Activated naive CD4-positive, alpha-beta T cell treated with Interleukin-2 at 50 U/mL for 16 hours (primary cell): Measurements from ENCODE around the gene PPIB.

Experiments used
- DNase-seq: peaks from one replicate; pipeline ENCODE4 v3.0.0-alpha.2; 2020

PPIB gene

DNA sequence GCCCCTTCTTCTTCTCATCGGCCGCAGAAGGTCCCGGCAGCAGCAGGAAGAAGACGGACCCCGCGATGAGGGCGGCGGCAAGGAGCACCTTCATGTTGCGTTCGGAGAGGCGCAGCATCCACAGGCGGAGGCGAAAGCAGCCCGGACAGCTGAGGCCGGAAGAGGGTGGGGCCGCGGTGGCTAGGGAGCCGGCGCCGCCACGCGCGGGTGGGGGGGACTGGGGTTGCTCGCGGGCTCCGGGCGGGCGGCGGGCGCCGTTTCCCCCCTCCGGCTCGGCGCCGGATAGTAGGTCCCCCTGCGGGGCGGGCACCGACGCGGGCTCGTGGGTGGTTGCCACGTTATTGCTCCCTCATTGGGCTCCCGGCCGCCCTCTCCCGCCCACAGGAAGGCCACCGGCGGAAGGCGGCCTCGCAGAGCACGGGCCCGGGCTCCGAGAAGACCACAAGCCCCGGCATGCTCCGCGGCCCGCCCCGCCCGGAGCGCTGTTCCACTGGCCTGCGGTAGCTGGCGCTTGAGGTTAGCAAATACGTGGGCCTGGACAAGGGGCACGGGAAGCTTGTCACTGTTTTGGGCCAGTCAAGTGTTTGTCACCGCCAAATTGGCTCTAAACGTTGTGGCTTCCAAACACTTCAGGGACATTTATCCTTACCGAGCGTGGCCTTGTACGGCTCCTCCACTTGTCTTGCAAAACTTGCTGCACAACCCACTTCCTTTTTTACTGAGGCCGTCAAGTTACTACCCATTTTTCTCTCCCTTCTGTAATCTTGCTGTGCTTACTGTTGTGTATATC is at the start of gene PPIB:
Gene PPIB, minus strand, starts transcription at position 154 of the 790 bp plus-strand sequence. Its CDS starts 36 bp downstream, at position 118.
- DNase-seq, result peak; percentile 98

DNA sequence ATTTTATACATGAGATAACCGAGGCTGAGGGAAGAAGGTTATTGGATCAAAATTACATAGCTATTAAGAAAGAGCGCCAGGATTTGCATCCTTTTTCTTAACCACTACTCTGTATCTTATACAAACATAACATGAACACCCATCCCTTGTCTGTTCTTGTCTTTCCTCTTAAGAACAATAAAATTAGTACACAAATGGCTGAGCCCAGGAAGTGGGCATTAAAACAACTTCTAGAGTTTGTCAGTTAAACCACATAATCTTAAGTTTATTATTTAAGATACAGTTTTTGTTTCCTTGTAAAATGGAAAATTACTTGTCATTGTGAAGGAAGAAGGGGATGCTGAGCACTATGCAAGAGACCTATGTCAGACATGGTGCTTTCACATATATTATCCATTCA is 48.9 kb upstream of the PPIB start:
- DNase-seq, result no peak

DNA sequence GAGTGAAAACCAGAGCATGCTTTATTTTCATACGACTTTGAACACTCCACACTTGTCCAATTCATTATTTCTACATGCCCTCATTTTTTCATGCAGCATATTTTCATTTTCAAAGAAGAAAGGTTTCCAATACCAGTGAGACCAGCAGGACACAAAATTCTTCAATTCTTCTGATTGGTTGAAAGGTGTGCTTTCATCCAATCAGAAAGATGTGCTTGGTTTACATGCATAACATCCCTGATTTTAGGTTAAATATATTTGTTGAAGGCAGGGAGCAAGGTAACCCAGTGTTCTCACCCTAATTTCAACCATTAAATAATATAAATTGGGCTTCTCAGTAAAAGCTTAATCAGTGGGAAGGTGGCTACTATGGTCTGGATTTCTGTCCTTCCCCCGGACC is 47.5 kb upstream of the PPIB start:
- no peak for DNase-seq

DNA sequence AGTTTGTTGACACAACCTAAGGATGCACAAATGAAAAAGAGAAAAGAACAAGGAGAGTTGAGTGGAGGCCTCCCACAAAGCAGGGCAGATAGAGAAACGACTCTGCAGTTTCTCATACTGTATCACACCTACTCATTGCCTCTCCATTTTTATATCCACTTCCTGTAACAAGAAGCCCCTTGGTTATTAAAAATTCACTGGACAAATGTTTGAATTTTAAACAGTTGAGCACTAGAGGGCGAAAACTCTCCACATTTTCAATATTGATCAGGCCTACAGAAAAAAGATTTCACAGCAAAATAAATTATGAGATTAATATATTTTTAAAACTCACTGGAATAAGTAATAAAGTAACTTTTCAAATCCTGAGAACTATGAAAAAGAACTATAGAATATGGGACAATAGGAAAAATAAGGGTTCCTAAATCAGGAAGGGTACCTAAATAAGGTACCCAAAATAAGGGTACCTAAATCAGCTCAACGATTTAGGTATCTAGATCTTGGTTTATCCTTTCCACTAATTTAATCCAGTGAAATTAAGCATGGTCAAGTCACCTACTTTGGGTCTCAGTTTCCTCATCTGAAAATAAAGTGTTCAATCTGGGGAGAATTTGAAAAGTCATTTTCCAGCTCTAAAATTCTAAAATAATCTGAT is 47.0 kb upstream of the PPIB start:
- DNase-seq, result no peak

DNA sequence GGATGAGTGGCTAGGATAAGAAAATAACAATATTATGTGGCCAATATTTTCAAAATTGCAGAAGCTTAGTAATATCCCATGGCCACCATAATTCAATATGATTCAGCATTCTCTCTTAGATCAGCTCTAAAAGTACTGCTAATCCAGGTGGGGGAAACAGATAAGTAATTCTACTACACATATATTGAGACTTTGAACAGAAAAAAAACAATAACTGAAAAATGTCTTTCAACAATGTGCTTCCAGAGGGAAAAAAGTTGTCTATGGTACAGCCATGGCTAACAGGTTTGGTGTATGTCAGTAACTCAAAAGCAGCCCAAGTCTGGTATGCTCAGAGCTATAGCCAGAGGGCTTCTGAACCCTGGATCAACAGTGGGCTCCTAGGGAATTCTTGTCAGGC is 42.4 kb upstream of the PPIB start:
- no peak for DNase-seq

DNA sequence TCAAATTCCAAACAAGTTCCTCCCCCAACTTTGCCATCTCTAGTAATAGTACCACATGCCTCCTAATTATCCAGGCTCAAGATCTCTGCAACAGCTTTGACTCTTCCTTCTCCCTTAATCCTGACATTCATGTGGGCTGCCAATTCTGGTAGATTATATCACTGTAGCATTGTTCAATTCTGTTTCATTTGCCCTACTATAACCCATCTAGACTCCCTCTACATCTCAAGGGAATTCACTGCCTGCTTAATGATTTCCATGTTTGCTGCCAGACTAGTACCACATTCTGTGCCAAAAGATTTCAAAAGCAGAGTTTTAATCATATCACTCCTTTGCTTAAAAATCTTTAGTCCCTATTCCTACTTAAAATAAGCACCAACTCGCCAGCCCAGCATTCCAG is 34.6 kb upstream of the PPIB start:
- DNase-seq, result no peak

DNA sequence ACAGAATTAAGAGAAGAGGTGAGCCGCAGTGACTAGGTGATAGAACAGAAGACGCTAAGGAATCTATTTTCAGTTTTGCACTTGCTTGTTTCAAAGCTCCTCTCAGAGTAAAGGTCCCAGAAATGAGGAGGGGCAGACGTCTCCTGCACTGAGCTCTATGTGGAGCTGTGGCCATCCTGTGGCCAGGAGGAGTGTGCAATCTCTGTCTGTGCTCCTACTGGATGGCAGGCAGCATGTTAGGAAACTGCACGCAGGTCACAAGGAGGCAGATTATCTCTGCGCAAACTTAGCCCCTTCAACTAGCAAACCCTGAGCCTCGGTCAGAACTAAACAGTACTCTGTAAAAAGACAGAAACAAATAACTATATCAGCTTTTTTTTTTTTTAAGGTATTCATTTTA is 31.1 kb upstream of the PPIB start:
- no peak for DNase-seq

DNA sequence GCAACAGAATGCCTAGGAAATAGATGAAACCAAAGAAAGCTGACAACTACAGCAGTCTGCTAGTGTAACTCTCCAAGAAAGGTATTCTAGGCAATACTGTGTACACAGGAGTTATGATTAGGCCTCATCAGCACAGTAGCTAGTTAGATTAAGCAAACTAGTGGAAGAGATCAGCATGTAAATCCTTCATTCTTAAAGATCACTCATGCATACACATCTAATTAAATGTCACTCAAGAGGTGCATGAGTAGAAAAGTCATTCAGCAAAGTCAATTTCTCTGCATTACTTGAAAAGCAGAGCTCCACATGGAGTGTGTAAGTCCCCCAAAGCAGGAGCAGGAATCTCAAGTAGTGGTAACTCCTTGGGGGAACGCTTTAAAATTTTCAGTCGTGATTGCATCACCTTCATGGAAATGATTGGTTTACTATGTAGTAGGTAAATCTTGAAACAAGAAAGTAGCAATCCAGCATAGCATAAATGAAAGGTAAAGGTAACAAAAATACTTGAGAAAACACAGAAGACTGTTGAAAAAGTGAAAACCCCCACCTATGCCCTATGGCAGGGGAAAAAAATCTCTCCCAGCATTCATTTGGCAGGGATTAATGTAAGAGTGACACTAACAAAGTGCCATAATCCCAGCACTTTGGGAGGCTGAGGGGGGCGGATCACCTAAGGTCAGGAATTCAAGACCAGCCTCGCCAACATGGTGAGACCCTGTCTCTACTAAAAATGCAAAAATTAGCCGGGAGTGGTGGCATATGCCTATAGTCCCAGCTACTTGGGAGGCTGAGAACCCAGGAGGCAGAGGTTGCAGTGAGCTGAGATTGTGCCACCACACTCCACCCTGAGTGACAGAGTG is 29.4 kb upstream of the PPIB start:
- no peak for DNase-seq

DNA sequence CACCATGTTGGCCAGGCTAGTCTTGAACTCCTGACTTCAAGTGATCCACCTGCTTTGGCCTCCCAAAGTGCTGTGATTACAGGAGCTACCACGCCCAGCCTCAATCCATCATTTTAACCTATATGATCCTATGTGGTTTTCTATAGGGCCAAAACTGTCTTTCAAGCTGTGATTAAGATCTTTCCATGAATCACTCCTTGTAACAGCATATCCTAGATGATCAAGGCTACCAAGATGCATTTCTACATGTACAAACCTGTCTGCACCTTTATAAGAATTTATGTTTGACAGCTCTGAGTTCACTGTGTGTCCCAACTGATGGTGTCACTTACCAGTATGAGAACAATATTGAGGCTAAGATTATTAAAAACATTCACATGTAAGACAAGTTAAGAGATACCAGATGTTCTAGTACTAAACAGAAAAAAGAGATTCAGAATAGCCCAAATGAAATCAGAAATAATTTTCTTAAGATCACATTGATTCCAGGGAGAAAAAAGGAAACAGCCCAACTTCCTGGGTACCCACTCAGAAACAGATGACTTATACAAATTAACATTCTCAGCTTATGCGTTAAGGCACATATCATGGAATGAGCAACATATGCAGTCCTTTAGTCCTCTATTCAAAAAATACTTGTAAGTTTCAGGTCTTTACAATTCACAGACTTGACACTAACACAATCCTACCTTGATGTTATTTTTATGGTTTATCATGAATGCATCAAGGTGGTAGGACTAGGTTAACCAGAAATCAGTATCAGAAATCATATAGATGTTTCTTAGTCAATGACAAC is 24.8 kb upstream of the PPIB start:
- DNase-seq, result no peak

DNA sequence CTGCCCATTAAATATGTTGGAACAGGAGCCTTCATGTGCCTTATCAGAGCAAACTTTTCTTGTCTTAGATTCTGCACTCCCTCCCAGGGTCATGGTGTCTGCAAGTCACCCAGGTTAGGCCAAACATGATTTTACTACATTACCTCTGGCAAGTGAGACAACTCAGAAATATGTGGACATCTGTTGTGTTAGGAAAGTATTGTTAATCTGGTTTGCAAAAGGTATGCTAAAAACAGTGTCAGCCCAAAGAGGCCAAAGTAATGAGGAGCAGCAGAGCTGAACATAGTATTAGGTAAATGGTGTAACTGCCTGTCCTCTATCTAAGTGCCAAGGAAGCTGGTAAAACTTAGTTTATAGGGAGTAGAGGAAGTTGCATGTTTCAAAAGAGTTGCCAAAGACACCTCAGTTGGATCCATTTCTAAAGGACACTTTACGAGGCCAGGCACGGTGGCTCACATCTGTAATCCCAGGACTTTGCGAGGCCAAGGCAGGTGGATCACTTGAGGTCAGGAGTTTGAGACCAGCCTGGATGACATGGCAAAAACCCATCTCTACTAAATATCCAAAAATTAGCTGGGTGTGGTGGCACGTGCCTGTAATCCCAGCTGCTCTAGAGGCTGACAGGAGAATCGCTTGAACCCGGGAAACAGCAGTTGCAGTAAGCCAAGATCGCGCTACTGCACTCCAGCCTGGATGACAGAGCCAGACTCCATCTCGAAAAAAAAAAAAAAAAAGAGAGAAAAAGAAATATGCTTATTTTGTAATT is 22.5 kb upstream of the PPIB start:
- no peak for DNase-seq

DNA sequence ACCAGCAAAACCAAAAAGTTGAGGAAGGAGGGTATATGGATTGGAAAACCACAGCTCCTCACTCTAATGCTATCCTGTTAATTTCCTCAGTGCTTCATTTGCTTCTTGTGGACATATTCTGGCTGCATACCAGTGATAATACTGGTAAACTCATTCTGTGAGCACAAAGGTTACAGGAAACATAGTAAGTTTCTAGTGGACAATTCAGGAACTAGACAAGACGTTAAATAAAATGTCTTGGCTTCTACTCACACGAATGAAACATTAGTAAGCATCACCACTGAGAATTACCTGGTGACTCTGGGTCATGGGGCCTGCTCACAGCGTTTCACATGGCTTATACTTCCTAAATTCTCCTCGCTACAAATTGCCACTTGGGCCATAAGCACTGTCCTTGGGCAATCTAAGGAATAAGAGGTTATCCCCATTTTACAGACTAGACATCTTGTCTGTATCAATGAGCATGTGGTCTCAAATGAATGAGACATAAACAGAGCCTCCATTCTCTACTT is 20.1 kb upstream of the PPIB start:
- DNase-seq, result no peak

DNA sequence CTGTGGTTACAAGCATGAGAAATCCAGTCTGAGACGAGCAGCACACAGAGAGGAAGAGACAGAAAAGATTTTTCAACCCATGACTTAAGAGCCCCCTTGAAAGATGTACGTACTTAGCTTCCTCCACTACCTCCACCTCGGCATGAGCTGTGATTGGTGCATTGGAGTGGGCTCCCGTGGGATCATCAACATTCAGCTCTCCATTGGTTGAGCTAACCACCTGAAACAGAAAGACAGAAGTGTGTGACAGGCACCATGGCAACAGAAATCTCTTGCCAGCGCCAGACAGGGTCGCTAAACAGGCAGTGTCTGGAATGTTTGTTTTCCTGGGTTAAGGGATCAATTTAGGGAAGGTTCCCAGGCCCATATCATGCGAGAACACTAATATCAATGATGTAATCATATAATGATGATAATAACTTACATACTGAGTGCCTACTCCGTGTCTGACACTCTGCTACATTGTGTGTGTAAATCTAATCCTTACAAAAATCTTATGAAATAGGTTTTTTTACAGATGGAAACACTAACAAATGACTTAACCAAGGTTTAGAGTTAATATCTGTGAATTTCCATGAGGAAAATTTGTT is 17.5 kb upstream of the PPIB start:
- DNase-seq, result no peak

DNA sequence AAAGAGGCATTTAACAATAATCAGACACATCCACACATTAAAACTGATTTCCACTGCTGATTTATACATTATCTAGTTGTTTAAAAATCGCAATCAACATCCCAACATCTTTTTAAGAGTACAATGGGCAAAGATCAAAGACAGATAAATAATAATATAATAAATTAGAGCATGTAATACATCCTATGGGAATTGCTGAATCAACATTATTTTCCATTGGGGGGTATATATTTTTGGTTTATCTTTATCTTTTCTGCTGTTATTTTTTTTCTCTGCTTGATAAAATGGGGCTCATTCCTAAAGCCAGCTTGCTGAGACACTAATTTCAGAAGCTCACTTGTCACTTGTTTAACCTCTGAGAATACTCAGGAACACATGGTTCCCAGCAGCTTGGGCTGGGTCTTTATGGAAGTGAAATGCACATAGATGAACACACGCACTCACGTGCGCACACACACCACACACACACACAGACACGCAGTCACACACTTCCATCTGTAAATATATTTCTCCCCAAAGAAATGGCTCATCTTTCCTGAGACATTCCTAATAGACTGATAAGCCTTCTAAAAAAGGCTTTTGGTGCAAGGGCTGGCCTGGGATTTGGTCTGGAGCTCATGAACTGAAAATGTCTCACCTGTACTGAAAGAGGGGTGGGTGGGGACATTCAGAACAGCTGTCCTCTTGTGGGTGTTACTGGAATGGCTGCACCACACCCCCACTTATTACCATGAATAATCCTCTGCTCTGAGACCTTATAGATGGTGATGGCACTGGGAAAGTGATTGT is 3.5 kb upstream of the PPIB start:
- DNase-seq, result no peak

DNA sequence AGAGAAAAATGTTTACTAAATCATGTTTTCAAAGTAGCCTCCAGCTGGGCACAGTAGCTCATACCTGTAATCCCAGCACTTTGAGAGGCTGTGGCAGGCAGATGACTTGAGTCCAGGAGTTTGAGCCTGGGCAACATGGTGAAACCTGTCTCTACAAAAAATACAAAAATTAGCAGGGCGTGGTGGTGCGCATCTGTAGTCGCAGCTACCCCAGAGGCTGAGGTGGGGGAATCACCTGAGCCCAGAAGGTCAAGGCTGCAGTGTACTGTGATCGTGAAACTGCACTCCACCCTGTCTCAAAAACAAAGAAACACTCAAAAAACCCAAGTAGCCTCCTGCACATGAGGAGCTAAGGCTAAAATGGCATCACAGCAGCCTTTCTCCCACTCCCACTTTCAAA is 1.6 kb upstream of the PPIB start:
- DNase-seq, result no peak

DNA sequence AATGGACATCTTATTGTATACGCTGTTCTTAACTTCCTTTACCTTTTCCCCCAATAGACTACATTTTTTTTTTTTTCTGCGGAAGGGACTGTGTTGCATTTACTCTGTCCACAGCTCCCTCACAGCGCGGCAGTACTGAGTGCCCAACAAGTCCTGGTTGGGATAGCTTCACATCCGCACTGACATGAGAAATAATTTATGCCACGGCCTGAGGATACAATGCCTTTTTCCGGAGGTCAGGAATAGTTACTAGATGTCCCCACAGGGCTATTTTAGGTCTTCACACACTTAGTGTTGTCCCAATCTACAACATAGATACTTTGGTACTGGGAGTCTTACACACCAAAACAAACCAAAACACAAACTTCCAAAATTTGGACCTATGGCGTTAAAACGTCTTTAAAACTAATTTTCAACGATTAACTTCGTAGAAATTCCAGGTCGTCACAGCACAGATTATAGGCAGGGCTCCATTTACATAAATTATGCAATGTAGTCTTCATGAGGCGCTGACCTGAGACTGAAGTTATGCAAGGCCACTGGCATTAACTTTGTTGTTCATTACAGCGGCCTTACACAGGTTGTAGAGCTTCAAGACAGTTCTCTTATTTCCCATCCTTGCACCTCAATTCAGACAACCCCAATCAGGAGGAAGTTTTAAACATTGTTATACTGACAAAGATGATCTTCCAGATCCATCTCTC is 989 bp upstream of the PPIB start:
- DNase-seq, result no peak

DNA sequence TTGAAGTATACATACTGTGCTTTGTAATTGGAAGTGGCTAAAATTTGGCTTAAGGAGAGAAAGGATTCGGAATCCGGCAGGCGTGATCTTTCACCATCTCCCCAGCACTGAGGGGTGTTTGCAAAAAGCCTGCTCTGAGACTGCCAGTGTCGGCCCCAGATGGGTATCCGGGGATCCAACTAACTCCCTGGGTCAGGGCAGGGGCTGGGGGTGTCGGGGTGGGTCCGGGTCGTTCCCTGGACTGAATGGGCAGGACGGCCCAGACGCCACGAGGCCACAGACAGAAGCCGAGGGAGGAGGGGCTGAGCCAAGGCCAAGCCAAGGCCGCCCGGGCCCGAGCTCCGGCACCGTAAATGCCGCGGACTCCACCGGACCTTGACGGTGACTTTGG is 349 bp downstream of the PPIB start:
- DNase-seq, result no peak

DNA sequence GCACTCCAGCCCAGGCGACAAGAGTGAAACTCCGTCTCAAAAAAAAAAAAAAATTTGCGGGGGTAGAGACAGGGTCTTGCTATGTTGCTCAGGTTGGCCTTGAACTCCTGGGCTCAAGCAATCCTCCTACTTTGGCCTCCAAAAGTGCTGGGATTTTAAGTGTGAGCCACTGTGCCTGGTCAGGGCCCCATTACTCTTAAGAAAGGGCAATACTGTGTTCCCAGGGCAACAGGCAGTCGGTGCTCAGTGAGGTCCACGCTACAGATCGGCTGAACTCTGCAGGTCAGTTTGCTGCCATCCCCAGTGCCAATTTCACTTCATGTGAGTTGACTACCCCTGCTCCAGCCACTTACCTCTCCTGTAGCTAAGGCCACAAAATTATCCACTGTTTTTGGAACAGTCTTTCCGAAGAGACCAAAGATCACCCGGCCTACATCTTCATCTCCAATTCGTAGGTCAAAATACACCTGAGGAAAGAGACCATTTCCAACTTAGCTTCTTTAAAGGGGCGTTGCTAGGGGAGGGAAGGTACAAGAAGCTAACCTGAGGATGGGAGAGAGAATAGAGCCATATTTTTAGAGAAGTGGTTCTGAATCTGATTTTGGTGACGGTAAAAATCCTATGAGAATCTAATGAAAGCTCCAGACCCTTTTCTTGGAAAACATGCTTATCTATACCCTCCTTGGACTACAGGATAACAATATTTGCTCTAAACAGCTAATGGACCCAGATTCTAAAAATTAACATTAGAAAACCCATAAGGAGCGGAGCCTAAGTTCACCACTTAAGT is 939 bp downstream of the PPIB start:
- DNase-seq, result no peak

DNA sequence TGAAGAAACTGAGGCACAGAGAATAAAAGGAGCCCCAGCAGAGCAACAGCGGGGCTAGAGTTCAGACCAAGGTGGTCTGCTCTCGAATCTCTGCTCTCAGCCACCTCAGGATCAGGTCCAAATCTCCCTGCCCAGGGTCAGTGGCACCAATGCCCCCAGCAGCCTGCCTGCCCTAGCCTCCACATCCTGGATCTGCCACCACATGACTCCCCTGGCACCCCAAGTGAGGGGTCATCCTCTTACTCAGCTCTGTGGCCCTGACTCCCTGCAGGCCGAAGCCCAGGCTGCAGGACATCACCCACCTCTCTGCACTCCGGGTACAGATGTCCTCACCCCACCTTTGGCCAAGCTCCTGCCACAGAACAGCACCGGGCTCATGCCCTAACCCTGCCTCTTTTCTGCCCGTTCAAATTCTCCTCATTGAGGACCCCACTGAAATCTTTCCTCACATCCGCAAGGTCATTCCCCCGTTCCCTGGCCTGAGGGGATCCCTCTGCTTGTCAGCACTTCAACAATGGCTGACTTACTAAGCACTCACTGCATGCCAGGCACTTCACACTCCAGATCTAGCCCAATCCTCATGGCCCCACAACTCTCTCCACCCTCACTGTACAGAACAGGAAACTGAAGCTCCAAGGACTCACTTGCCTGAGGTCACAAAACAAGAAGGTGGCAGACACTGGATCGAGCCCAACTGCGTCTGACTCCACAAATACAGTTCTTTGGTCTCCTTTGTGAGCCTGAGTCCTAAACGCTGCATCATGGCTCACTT is 4.3 kb downstream of the PPIB start:
- DNase-seq, result no peak
